ENCODE measurements around the gene SLCO2B1.
A peak's percentile ranks its signal among the peaks of the same experiment; 100 is the strongest.
"Not testable (repeated sequence)": the region's sequence is repeated elsewhere in the genome, so short reads cannot be mapped to it uniquely, and the experiment has no call there.

The SLCO2B1 gene

DNA sequence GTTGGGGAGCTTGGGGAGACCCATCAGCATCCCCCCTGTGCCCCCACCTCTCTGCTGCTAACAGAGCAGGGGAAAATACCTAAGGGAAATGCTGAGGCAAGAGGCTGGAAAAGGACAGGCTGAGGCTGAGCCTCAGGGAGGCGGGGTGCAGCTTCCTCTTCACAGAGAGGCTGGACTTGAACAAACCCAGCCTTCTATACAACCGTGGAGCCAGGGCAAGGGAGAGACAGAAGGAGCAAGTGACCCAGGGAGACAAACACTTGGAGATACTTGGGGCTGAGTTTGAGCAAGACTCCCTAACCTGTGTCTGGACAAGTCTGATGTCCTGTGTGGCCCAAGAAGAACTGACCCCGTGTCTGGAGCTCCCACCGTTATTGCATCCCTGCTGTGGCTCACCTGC is at the start of gene SLCO2B1:
Gene SLCO2B1, plus strand, starts transcription at position 229 of the 400 bp plus-strand sequence. CDS start 275 bp downstream, outside the sequence.
- no peak for DNase-seq (ENCODE audit: low spot score)

GRCh38 chr11:75101424-75102128 is 49.3 kb upstream of the SLCO2B1 start:
- no peak for DNase-seq (ENCODE audit: low spot score)

DNA sequence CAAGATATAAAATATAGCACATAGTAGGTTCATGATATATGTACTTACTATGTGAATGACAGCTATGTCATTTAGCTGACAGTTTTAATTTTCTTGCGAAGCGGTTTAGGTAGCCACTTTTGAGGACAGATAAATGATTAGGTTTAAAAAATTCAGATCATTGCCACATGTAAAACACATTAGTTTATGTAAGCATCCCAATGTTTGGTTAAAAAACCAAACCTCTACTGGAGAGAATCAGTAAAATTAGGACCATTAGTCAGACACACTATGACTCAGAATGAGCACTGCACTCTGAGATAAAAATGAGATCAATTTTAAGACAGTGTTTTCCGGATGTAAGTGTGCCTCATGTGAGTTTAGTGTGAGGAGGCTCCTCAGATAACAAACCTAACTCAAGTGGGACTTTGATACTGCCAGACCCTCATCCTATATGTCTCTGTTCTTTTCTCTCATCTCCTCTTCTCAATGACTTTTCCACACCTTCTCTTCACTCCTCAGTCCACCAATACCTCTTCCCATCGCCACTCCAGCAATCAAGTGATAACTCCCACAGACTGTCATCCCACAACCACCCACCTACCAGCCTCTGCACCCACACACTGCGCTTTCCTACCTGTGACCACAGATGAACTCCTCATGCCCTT is 47.4 kb upstream of the SLCO2B1 start:
- DNase-seq (ENCODE audit: low spot score) = no peak

- no peak for DNase-seq (ENCODE audit: low spot score)
Measured at GRCh38 chr11:75105462-75105925, 45.4 kb upstream of the SLCO2B1 start.

DNA sequence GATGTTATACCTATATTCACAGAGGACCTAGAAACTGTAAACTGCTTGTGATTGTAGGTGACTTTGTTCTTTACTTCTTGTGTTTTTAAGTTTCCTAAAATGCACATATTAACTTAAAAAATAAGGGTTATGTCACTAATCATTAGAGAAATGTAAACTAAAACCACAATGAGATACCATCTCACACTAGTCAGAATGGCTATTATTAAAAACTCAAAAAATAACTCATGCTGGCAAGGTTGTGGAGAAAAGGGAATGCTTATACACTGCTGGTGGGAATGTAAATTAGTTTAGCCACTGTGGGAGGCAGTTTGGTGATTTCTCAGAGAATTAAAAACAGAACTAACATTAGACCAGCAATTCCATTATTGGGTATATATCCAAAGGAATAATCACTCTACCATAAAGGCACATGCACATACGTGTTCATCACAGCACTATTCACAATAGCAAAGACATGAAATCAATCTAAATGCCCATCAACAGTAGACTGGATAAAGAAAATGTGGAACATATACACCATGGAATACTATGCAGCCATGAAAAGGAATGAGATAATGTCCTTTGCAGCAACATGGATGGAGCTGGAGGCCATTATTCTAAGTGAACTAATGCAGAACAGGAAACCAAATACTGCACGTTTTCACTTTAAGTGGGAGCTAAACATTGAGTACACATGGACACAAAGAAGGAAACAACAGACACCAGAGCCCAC is 44.8 kb upstream of the SLCO2B1 start:
- DNase-seq (ENCODE audit: low spot score) = not testable (repeated sequence)

DNA sequence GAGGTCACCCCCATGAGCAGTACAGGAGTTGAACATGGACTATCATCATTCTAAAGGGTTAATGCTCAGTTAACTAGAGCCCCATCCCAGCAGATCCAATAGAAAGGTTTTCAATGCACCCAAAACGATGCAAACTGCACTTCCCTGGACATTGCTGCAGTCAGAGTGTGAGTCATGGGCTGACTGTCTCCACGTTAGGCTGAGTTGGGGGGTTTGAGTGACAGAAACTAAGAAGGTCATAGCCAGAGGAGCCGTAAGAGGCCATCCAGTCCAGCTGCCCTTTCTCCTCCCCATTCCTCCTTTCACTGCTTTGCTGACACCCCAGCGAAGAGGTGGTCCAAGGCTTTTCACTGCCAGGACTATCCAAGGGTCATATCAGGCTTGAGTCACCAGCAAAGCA is 43.7 kb upstream of the SLCO2B1 start:
- DNase-seq (ENCODE audit: low spot score) = no peak

DNA sequence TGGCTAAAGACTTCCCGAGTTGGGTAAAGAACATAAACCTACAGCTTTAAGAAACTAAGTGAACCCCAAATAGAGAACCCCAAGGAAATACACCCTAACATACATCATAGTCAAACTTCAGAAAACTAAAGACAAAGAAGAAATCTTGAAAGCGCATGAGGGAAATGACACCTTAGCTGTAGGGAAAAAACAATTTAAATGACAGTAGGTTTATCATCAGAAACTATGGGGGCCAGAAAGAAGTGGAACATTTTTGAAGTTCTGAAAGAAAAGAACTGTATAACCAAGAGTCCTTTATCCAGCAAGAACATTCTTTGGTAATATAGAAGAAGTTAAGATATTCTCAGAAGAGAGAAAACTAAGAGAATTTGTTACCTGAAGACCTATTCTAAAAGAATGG is 38.7 kb upstream of the SLCO2B1 start:
- no peak for DNase-seq (ENCODE audit: low spot score)

DNA sequence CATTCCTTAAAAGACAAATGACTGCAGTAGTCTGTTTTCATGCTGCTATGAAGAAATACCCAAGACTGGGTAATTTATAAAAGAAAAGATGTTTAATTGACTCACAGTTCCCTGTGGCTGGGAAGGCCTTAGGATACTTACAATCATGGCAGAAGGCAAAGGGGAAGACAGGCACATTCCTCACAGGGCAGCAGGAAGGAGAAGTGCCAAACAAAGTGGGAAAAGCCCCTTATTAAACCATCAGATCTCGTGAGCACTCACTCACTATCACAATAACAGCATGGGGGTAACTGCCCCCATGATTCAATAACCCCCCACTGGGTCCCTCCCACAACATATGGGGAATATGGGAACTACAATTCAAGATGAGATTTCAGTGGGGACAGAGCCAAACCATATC is 37.9 kb upstream of the SLCO2B1 start:
- DNase-seq (ENCODE audit: low spot score) = no peak

DNA sequence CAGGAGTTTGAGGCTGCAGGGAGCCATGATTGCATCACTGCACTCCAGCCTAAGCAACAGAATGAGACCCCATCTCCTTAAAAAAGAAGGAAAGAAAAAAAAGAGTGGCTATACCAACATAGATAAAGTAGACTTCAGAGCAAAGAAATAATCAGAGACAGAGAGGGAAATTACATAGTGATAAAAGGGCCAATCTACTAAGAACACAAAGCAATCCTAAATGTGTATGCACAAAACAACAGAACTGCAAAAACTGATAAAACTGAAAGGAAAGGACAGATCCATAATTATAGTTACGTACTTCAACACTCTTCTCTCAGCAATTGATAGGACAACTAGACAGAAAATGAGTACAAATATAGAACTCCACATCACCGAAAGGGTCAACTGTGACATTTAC is 36.4 kb upstream of the SLCO2B1 start:
- DNase-seq (ENCODE audit: low spot score) = no peak

DNA sequence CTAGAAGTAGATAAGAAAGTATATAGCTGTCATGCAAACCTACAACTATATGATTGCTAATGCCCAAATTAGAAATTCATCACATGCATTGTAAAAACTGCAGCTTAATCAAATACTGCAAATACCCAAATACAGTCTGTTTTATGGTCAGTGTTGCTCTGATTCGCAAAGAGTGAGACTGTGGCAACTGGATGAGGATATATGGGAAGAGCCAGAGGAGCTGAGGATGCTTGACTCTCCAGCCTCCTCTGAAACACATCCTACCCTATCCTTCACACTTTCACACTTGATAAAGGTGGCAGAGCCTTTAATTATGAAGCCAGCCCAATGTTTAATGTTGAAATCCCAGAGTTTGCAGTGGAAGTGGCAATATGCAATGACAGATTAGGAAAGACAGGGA is 32.3 kb upstream of the SLCO2B1 start:
- no peak for DNase-seq (ENCODE audit: low spot score)

GRCh38 chr11:75126564-75126963 is 24.3 kb upstream of the SLCO2B1 start:
- no peak for DNase-seq (ENCODE audit: low spot score)

DNA sequence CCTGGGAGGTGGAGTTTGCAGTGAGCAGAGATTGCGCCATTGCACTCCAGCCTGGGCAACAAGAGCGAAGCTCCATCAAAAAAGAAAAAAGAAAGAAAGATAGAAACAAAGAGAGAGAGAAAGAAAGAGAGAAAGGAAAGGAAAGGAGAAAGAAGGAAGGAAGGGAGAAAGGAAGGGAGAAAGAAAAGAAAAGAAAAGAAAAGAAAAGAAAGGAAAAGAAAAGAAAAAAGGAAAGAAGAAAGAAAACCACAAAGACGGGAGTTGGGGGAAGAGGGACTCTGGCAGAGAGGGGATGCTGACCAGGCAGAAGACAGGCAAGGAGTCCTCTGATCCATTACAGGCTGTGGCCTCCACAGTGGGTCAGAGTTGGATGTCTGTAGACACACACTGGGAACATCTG is 18.8 kb upstream of the SLCO2B1 start:
- no peak for DNase-seq (ENCODE audit: low spot score)

GRCh38 chr11:75133976-75134375 is 16.9 kb upstream of the SLCO2B1 start:
- DNase-seq (ENCODE audit: low spot score) = no peak

GRCh38 chr11:75135021-75135650 is 15.8 kb upstream of the SLCO2B1 start:
- DNase-seq (ENCODE audit: low spot score) = no peak

DNA sequence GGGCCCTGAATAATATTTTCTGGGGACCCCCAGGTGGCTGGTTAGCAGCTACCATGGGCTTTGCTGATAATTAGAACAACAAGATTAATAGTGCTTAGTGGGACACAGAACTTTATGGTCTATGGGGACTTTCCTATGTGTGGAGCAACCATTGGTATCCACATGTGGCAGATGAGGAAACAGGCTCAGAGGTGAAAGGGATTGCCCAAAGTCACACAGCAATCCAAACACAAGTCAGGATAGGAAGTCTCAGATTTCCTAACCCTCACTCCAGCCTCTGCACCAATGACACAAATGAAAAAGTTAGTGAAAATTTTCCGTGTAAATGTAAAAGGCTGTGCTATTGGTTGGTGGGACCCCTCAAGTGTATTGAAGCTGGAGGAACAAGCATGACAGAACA is 15.3 kb upstream of the SLCO2B1 start:
- no peak for DNase-seq (ENCODE audit: low spot score)

DNA sequence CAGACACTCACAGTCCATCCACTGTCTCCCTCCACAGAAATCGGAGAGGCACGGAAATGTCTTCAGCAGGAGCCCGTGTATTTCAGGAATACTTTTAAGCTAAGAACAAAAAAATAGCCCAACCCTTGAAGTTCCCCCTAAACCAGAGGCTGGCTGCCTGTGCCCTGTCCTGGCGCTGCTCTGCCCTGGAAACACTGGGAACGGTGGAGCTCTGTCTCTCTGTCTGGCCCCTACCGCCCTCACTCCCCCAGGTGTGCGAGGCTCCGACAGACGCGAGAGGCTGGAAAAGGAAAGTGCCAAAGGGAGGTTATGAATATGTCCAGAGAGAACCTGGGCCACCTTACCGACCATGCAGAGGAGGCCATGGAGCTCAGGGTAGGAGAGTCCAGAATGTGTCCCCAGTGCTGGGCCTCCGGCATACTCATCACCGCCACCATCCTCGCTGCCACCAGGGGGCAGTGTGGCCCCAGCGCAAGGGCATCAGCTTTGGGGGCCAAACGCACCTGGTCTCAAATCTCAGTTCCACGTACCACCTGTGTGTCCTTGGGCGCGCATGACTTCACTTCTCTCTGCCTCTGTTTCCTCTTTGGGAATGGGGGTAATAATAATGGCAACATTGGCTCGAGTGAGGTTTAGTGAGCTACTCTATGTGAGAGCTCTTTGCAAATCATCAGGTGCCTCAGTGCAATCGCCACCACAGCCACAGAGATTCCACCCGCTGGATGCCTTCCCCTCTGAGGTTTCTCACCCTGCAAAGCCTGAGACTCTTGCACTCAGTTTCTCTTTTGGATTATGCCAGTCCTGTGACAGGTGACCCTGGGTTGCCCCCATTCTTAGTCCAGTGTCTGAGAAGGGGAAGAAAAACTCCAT is 10.4 kb upstream of the SLCO2B1 start:
- DNase-seq (ENCODE audit: low spot score) = peak; percentile 87

DNA sequence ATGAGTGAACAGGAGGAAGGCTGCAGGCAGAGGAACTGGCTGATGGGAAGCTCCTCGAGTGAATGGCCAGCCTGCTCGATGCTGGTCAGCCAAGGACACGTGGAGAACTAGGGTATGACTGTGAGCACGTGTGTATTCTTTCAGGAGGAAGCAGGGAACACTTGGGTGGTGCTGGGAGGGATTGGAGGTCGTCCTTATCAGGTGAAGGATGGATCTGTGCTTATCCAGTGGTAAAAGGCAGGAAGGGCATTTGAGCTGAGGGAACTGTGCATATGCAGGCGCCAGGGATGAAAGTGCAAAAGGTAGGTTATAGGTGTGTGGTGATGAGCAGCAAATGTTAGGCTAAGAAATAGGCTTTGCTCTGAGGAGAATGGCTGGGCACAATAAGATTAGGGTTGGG is 9.7 kb upstream of the SLCO2B1 start:
- DNase-seq (ENCODE audit: low spot score) = no peak

DNA sequence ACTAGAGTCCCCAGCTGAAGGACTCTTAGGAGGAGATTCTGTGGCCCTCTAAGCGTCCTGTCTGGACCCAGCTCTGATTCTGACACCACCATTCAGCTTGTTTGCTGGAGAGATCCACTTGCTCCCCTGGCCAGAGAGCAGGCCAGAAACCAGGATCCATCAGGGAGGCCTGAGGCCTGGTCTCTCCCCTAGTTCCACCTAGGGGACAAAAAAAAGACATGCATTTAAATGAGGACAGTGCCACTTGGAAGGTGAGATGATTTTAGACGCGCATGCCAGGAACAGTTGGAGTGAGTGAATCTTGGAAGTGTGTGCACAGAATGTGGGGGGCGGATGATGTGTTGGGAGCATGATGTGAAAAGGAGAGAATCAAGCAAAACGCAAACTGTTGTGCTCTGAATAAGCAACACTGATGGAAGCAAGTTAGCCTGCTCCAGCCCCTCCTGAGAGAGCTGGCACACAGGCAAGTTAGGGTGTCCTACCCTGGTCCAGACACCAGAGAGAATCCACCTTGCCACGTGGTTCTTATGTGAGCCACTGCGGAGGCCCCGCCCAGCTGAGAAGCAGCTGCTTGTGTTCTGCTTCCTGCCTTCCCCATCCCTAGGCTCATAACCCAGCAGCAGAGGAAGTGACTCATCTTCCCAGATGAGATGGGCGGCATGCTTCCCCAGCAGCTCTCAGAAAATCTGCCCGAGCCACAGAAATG is 8.0 kb upstream of the SLCO2B1 start:
- no peak for DNase-seq (ENCODE audit: low spot score)

DNA sequence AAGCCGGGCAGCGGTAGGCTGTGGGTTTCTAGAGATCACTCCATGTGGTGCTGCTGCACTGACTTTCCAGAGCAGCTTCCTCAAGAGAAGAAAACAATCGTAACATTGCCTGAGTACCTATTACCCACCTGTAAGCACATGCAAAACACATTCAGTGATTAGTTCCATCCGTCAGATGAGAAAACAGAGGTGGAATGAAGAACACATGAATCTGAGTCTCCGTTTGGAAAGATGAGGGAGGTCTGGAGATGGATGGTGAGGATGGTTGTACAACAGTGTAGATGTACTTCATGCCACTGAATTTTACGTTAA is 7.5 kb upstream of the SLCO2B1 start:
- DNase-seq (ENCODE audit: low spot score) = no peak

- no peak for DNase-seq (ENCODE audit: low spot score)
Measured at GRCh38 chr11:75144716-75145014, 6.2 kb upstream of the SLCO2B1 start.

GRCh38 chr11:75145196-75145971 is 5.5 kb upstream of the SLCO2B1 start:
- no peak for DNase-seq (ENCODE audit: low spot score)

Measured in D341Med (cell line).